GM23338 (cell line): ENCODE data around the gene NAALADL2.

Experiments used
- CTCF ChIP-seq, 2 experiments: fragments of 200-600 bp in 1 of 2; sonication (generic) in 1 of 2; conservative IDR thresholded peaks; 2 replicates each; pipeline versions ENCODE4 v1.5.1 to v1.6.1; 2016 to 2017; ENCODE audit warnings: antibody characterized with exemption in 2 of 2, low read depth in 2 of 2, mild to moderate bottlenecking in 2 of 2, moderate library complexity in 1 of 2
- EZH2phosphoT487 ChIP-seq: fragments of 200-600 bp; sonication (generic); IDR thresholded peaks from one replicate; pipeline ENCODE4 v1.8.1; 2018; ENCODE audit warnings: antibody characterized with exemption; ENCODE audit not compliant: unreplicated experiment
- STAT1 ChIP-seq: IDR thresholded peaks from one replicate; pipeline ENCODE4 v1.6.1; 2016; ENCODE audit warnings: antibody characterized with exemption; ENCODE audit not compliant: unreplicated experiment

- TF ChIP-seq EZH2phosphoT487 (no peak), CTCF (conservative IDR thresholded peaks at IDR 0.05; ENCODE audit: low read depth in 2 of 2) (no peak), STAT1 (no peak)
Measured at GRCh38 chr3:175098644-175099043, 239.5 kb downstream of the NAALADL2 start.
